H7 (cell line): Measurements from ENCODE around the gene ZNF148. TPM values are rescaled to one million over a fixed set of nuclear protein-coding genes. Genes with fewer than 3 reads are reported as not detected.

Experiments used
- DNase-seq: peaks from one replicate; pipeline ENCODE4 v3.0.0; 2012
- H3K27me3 ChIP-seq: 2 replicates; pipeline ENCODE4 v1.6.0; 2011; ENCODE audit warnings: mild to moderate bottlenecking, low read length; ENCODE audit not compliant: control insufficient read depth, insufficient read depth
- H3K36me3 ChIP-seq: replicated peaks from 2 replicates; pipeline ENCODE4 v1.5.1; 2011; ENCODE audit warnings: low read length; ENCODE audit not compliant: control insufficient read depth, insufficient read depth
- H3K4me3 ChIP-seq: 2 replicates; pipeline ENCODE4 v1.5.1; 2011; ENCODE audit warnings: low read depth, mild to moderate bottlenecking, control low read depth, low read length, moderate library complexity; ENCODE audit not compliant: insufficient read depth
- total RNA-seq: library from RNA; depleted of rRNA; stranded (reverse); fragments of >200 nt; shearing (Covaris generic); gene quantifications from 2 replicates; pipeline ENCODE4 v1.2.3, GENCODE V29; 2014

The ZNF148 gene
- total RNA-seq, 1 experiment from 2014 or later: 9.7 TPM

- Histone ChIP-seq H3K36me3 (no peaks in the 10 kb centered on the region), H3K27me3 (no peaks in the 10 kb centered on the region), H3K4me3 (no peak overlapping the region)
- DNase-seq: no peak
These were observed 154.2 kb downstream of the ZNF148 start for GRCh38 chr3:125220727-125221429.

DNA sequence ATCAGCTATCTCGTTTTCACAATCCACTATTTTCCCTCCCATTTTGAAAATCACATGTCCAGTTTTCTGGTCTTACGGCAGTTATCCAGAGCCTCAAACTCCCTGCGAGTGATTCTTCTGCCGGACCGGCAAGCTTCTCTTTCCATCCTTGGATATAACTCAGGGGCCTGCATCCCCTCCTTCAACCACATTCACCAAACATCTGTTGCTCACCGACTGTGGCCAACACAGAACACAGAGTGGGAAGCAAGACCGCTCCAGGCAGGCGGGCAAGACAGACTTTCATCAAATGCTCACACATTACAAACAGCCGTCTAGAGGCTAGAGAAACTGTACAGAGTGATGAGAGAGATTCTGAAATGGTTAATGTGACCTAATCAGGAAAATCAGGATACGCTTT lies 154.9 kb downstream of the ZNF148 start:
- Histone ChIP-seq H3K36me3 (no peaks in the 10 kb centered on the region), H3K27me3 (no peaks in the 10 kb centered on the region), H3K4me3 (no peak overlapping the region)
- no peak for DNase-seq

GRCh38 chr3:125219261-125219701 lies 155.8 kb downstream of the ZNF148 start:
- no peak for DNase-seq
- Histone ChIP-seq H3K36me3 (no peaks in the 10 kb centered on the region), H3K27me3 (no peaks in the 10 kb centered on the region), H3K4me3 (no peak overlapping the region)

GRCh38 chr3:125214738-125215137 lies 160.4 kb downstream of the ZNF148 start:
- DNase-seq: no peak
- no peaks in the 10 kb centered on the region; the same call in 1 of the 2 replicates for H3K36me3 ChIP-seq
- no peak overlapping the region for H3K4me3 ChIP-seq
- peaks cover 13% of the 10 kb centered on the region for H3K27me3 ChIP-seq

- DNase-seq: no peak
- no peak overlapping the region for H3K4me3 ChIP-seq
These were observed 161.1 kb downstream of the ZNF148 start for GRCh38 chr3:125213946-125214542.

DNA sequence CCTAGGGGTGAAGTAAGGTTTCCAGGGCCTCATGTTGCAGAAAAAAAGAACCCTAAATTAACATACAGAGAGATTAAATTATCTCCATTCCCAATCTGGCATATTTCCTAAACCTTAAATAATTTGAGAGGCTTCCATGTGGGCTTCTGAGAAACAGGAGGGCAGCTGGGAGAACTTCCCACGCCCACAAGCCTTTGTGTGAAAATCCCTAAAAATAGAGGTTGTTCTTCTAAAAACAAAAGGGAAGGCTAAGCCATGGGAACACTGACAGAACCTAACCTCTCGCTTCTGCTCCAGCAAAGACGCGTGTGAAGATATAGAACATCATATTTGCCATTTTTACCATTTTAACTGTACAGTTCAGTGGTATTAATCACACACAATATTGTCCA lies 161.8 kb downstream of the ZNF148 start:
- no peak for DNase-seq
- Histone ChIP-seq H3K36me3 (no peaks in the 10 kb centered on the region; the same call in none of the 2 replicates), H3K4me3 (peak overlapping the region; percentile 57; the same call in 1 of the 2 replicates), H3K27me3 (peaks cover 13% of the 10 kb centered on the region)

More at GRCh38 chr3:125213946-125214542, 161.1 kb downstream of the ZNF148 start:
- H3K36me3 ChIP-seq: no peaks in the 10 kb centered on the region; the same call in 1 of the 2 replicates
- peaks cover 13% of the 10 kb centered on the region for H3K27me3 ChIP-seq

DNA sequence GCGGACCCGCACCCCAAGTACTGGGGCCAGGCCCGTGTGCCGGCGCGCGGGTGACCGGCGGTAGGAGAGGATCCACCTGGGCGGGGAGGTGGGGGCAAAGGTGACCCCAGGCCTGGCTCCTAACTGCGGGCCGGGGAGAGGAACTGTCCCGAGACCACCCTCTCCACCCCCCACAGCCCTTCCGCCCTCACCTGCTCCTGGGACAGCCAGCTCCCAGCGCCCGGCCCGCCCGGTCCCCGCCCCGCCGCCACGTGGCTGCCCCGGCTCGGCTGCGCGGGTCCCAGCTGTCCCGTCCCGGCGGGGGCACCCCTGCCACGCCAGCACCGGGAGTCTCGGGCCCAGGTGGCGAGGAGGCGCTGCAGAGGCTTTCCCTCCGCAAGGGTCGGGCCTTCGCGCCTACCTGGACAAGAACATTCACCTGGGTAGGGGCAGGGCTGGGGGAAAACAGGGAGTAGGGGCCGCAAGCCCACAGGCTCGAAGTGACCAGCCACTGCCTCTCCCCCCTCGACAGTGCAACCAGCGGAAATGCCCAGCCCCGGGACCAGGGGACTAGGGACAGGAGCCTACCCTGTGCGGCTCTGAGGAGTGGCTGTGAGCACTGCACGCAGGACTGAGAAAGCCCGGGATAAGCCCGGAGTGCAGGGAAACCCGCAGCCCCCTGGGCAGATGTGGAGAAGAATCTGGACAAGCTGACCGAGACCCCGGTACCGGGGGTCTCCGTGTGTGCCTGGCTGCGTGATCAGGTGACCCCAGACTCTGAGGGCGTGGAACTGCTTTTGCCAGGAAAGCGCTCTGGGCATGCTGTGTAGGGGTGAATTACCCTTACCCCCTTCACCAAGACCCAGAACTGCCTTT lies 162.4 kb downstream of the ZNF148 start, which contains the start of gene SLC12A8:
Gene SLC12A8 (minus strand): TSS at position 240 of the 855 bp plus-strand sequence. CDS start 1,399 bp downstream, outside the sequence.
- Histone ChIP-seq H3K4me3 (peak within 1 kb of the TSS; percentile 57), H3K36me3 (no peaks in the 10 kb centered on the region; the same call in none of the 2 replicates), H3K27me3 (peaks cover 13% of the 10 kb centered on the region)
- peak; percentile 82 for DNase-seq

- Histone ChIP-seq H3K27me3 (peaks cover 13% of the 10 kb centered on the region), H3K4me3 (peak overlapping the region; percentile 57), H3K36me3 (no peaks in the 10 kb centered on the region; the same call in none of the 2 replicates)
- peak; percentile 80 for DNase-seq
These were observed 163.0 kb downstream of the ZNF148 start for GRCh38 chr3:125212091-125212508.

- Histone ChIP-seq H3K36me3 (no peaks in the 10 kb centered on the region; the same call in none of the 2 replicates), H3K27me3 (peaks cover 13% of the 10 kb centered on the region), H3K4me3 (peak overlapping the region; percentile 57)
- DNase-seq: no peak
These were observed 163.5 kb downstream of the ZNF148 start for GRCh38 chr3:125211523-125212090.

- DNase-seq: no peak
- no peaks in the 10 kb centered on the region; the same call in none of the 2 replicates for H3K36me3 ChIP-seq
- H3K4me3 ChIP-seq: no peak overlapping the region
- peaks cover 8% of the 10 kb centered on the region for H3K27me3 ChIP-seq
These were observed 167.1 kb downstream of the ZNF148 start for GRCh38 chr3:125207949-125208568.

DNA sequence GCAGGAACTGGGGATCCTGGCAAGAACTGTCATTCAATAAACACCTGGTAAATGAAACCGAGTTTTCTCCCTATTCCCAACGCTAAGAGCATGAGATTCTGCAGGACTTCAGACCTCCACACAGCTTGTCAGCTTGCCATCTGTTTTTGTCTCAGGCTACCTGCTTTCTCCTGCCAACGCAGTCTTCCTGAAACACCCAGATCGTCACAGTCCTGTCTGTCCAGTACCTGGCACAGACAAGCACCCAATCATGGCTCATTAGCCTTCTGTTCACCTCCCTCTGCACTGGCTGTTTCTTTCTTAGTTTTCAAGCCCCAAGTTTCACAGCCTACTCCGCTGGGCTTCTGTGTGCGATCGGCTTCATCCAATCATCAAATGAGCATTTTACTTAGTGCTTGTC lies 167.6 kb downstream of the ZNF148 start:
- no peak overlapping the region for H3K4me3 ChIP-seq
- peaks cover 4% of the 10 kb centered on the region; the same call in 1 of the 2 replicates for H3K27me3 ChIP-seq
- DNase-seq: no peak
- H3K36me3 ChIP-seq: no peaks in the 10 kb centered on the region; the same call in none of the 2 replicates

DNA sequence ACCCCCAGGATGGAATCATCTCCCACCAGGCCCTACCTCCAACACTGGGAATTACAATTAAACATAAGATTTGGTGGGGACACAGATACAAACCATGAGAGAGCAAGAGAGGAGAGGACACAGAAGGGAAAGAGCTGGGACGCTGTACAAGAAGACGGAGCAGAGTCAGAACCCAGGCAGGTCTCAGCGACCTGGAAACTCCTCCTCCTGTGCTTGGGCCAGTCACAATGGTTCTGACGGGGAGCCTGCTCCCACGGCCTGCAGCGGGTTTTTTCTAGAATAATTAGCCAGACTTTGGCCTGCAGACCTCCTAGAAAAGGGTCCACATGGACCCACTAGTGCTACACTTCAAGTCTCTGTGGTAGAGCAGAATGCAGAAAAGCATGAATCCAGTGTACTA lies 168.2 kb downstream of the ZNF148 start:
- no peak for DNase-seq
- H3K4me3 ChIP-seq: no peak overlapping the region
- 0 out of 2 replicates have a peak, but pooled peaks cover 4% of the 10 kb centered on the region for H3K27me3 ChIP-seq
- H3K36me3 ChIP-seq: no peaks in the 10 kb centered on the region; the same call in none of the 2 replicates

- no peak for DNase-seq
- Histone ChIP-seq H3K4me3 (no peak overlapping the region), H3K36me3 (no peaks in the 10 kb centered on the region; the same call in 1 of the 2 replicates), H3K27me3 (no peaks in the 10 kb centered on the region)
These were observed 171.4 kb downstream of the ZNF148 start for GRCh38 chr3:125203731-125204130.
